Measurements from ENCODE around the gene USHBP1.

The USHBP1 gene

GRCh38 chr19:17293605-17294004, 29.1 kb upstream of the USHBP1 start:
- H3K4me2 ChIP-seq (ENCODE audit: low read length): peak overlapping the region; percentile 57

GRCh38 chr19:17292301-17293074, 27.9 kb upstream of the USHBP1 start:
- Histone ChIP-seq H3K4me2 (ENCODE audit: low read length) (peak overlapping the region; percentile 84), H3K79me2 (ENCODE audit: insufficient read depth, low read length) (no peaks in the 10 kb centered on the region), H3F3A (ENCODE audit: insufficient read depth, low read length) (peaks cover 3% of the 10 kb centered on the region; the same call in 1 of the 2 replicates), H2AFZ (ENCODE audit: low read length) (no peak overlapping the region), H3K36me3 (ENCODE audit: insufficient read depth, low read length) (peaks cover 21% of the 10 kb centered on the region), H3K4me1 (ENCODE audit: insufficient read depth, low read length, severe bottlenecking) (peaks cover 24% of the 10 kb centered on the region), H3K4me3 (ENCODE audit: low read depth, low read length, poor library complexity, severe bottlenecking) (peak overlapping the region; percentile 74), H3K9me3 (ENCODE audit: low read length) (no peaks in the 10 kb centered on the region), H3K9ac (ENCODE audit: low read length) (peak overlapping the region; percentile 74), H3K27ac (ENCODE audit: low read depth, low read length, poor library complexity, severe bottlenecking) (peak overlapping the region; percentile 70), H4K20me1 (ENCODE audit: insufficient read depth, low read length) (no peaks in the 10 kb centered on the region), H3K27me3 (ENCODE audit: insufficient read depth, low read length) (no peaks in the 10 kb centered on the region), H3K9me2 (ENCODE audit: low read depth, low read length) (no peaks in the 10 kb centered on the region)
- no peak for TF ChIP-seq EZH2 (IDR thresholded peaks at IDR 0.05; ENCODE audit: borderline replicate concordance, low read length)
- peak; percentile 75 for TF ChIP-seq CTCF (IDR thresholded peaks at IDR 0.05; ENCODE audit: low read length)

More at GRCh38 chr19:17293605-17294004, 29.1 kb upstream of the USHBP1 start:
- peak overlapping the region; percentile 54 for H3K27ac ChIP-seq (ENCODE audit: low read depth, low read length, poor library complexity, severe bottlenecking)
- H3K36me3 ChIP-seq (ENCODE audit: insufficient read depth, low read length): peaks cover 29% of the 10 kb centered on the region
- TF ChIP-seq EZH2 (IDR thresholded peaks at IDR 0.05; ENCODE audit: borderline replicate concordance, low read length): no peak
- TF ChIP-seq CTCF (IDR thresholded peaks at IDR 0.05; ENCODE audit: low read length): no peak
- H2AFZ ChIP-seq (ENCODE audit: low read length): no peak overlapping the region
- peak overlapping the region; percentile 1; the same call in 1 of the 2 replicates for H3K9ac ChIP-seq (ENCODE audit: low read length)
- no peaks in the 10 kb centered on the region for H3K9me2 ChIP-seq (ENCODE audit: low read depth, low read length)
- H3F3A ChIP-seq (ENCODE audit: insufficient read depth, low read length): peaks cover 3% of the 10 kb centered on the region; the same call in 1 of the 2 replicates
- H3K27me3 ChIP-seq (ENCODE audit: insufficient read depth, low read length): no peaks in the 10 kb centered on the region
- H3K4me3 ChIP-seq (ENCODE audit: low read depth, low read length, poor library complexity, severe bottlenecking): peak overlapping the region; percentile 74
- H3K9me3 ChIP-seq (ENCODE audit: low read length): no peaks in the 10 kb centered on the region
- no peaks in the 10 kb centered on the region for H4K20me1 ChIP-seq (ENCODE audit: insufficient read depth, low read length)
- H3K79me2 ChIP-seq (ENCODE audit: insufficient read depth, low read length): no peaks in the 10 kb centered on the region
- peaks cover 24% of the 10 kb centered on the region for H3K4me1 ChIP-seq (ENCODE audit: insufficient read depth, low read length, severe bottlenecking)

- Histone ChIP-seq H2AFZ (ENCODE audit: low read length) (no peak overlapping the region), H3K4me3 (ENCODE audit: low read depth, low read length, poor library complexity, severe bottlenecking) (no peak overlapping the region), H3K27ac (ENCODE audit: low read depth, low read length, poor library complexity, severe bottlenecking) (no peak overlapping the region), H3K9ac (ENCODE audit: low read length) (no peak overlapping the region), H4K20me1 (ENCODE audit: insufficient read depth, low read length) (no peaks in the 10 kb centered on the region), H3K79me2 (ENCODE audit: insufficient read depth, low read length) (no peaks in the 10 kb centered on the region), H3K27me3 (ENCODE audit: insufficient read depth, low read length) (no peaks in the 10 kb centered on the region), H3K4me1 (ENCODE audit: insufficient read depth, low read length, severe bottlenecking) (peaks cover 22% of the 10 kb centered on the region), H3K9me3 (ENCODE audit: low read length) (no peaks in the 10 kb centered on the region), H3K4me2 (ENCODE audit: low read length) (no peak overlapping the region), H3K36me3 (ENCODE audit: insufficient read depth, low read length) (peaks cover 29% of the 10 kb centered on the region), H3K9me2 (ENCODE audit: low read depth, low read length) (no peaks in the 10 kb centered on the region), H3F3A (ENCODE audit: insufficient read depth, low read length) (peaks cover 3% of the 10 kb centered on the region; the same call in 1 of the 2 replicates)
- TF ChIP-seq CTCF (IDR thresholded peaks at IDR 0.05; ENCODE audit: low read length) (no peak), EZH2 (IDR thresholded peaks at IDR 0.05; ENCODE audit: borderline replicate concordance, low read length) (no peak)
These were observed 24.9 kb upstream of the USHBP1 start for GRCh38 chr19:17289489-17289888.

All from OCI-LY1 (cell line).